NCI-H146 treated with DMSO at 0.1 percent for 48 hours (cell line): ENCODE measurements around the gene CLPTM1L.
"Not testable (repeated sequence)": the region's sequence is repeated elsewhere in the genome, so short reads cannot be mapped to it uniquely, and the experiment has no call there.

Experiments
- DNase-seq: peaks from one replicate; lab custom pipeline; 2025; ENCODE audit not compliant: unreplicated experiment; lab: John Stamatoyannopoulos, UW

The CLPTM1L gene

DNA sequence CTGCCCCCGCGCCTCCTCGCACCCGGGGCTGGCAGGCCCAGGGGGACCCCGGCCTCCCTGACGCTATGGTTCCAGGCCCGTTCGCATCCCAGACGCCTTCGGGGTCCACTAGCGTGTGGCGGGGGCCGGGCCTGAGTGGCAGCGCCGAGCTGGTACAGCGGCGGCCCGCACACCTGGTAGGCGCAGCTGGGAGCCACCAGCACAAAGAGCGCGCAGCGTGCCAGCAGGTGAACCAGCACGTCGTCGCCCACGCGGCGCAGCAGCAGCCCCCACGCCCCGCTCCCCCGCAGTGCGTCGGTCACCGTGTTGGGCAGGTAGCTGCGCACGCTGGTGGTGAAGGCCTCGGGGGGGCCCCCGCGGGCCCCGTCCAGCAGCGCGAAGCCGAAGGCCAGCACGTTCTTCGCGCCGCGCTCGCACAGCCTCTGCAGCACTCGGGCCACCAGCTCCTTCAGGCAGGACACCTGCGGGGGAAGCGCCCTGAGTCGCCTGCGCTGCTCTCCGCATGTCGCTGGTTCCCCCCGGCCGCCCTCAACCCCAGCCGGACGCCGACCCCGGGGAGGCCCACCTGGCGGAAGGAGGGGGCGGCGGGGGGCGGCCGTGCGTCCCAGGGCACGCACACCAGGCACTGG, 50.6 kb downstream of the CLPTM1L start:
- peak; percentile 50 for DNase-seq

GRCh38 chr5:1293416-1294205, 51.3 kb downstream of the CLPTM1L start:
- no peak for DNase-seq

GRCh38 chr5:1292846-1293415, 52.0 kb downstream of the CLPTM1L start:
- no peak for DNase-seq

GRCh38 chr5:1292139-1292538, 52.8 kb downstream of the CLPTM1L start:
- DNase-seq, result no peak

GRCh38 chr5:1291611-1292080, 53.3 kb downstream of the CLPTM1L start:
- no peak for DNase-seq

GRCh38 chr5:1290956-1291355, 53.9 kb downstream of the CLPTM1L start:
- DNase-seq, result not testable (repeated sequence)

GRCh38 chr5:1289559-1289958, 55.3 kb downstream of the CLPTM1L start:
- DNase-seq, result not testable (repeated sequence)

DNA sequence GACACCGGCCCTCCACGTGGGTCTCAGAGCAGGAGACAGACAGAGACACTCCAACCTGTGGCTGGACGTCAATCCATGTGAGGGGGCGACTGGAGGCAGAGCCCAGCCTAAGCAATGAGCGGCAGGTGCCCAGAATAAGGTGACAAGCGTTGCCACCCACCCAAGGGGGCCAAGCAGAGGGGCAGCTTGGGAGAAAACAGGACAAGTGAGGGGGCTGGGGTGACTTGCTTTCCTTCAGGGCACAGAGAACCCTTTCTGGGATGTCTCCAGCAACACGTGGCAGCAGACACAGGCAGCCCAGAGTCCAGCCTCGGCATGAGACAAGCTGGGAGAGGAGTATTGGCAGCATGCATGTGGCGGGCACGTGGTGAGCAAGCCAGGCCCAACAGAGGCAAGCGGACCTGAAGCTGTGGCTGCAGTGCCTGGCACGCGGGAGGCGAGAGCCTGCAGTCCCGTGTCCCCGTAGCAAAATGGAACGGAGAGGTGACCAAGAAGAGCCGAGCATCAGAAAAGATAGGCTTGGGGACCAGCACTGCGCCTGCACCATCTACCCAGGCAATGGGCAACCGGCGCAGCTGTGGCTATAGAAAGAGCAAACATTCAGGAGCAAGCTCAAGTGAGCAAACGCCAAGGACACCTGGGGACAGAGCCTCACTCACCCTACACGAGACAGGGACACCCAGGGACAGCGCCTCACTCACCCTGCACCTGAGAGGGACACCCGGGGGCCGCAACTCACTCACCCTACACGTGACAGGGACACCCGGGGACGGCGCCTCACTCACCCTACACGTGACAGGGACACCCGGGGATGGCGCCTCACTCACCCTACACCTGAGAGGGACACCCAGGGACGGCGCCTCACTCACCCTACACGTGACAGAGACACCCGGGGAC, 56.2 kb downstream of the CLPTM1L start:
- DNase-seq, result no peak

- no peak for DNase-seq
Observed at GRCh38 chr5:1285883-1286291, 59.0 kb downstream of the CLPTM1L start.

DNA sequence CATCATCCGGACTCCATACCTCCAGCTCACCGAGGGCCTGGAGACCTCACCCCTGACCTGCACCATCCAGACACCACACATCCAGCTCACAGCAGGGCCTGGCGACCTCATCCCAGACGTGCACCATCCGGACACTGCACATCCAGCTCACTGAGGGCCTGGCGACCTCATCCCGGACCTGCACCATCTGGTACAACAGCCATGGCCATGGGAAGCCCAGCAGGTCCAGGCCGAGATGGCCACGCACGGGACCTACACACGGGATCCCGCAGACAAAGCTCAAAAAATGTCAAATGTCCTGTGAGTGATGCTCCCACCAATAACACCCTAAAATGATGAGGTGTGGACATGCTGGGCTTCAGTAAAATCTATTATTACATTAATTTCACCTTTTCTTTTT, 59.8 kb downstream of the CLPTM1L start:
- no peak for DNase-seq

DNA sequence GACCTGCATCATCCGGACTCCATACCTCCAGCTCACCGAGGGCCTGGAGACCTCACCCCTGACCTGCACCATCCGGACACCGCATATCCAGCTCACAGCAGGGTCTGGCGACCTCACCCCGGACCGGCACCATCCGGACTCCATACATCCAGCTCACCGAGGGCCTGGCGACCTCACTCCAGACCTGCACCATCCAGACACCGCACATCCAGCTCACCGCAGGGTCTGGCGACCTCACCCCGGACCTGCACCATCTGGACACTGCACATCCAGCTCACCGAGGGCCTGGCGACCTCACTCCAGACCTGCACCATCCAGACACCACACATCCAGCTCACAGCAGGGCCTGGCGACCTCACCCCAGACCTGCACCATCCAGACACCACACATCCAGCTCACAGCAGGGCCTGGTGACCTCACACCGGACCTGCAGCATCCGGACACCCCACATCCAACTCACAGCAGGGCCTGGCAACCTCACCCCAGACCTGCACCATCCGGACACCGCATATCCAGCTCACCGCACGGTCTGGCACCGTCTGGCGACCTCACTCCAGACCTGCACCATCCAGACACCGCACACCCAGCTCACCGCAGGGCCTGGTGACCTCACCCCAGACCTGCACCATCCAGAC, 60.4 kb downstream of the CLPTM1L start:
- not testable (repeated sequence) for DNase-seq

GRCh38 chr5:1283729-1284041, 61.2 kb downstream of the CLPTM1L start:
- DNase-seq, result not testable (repeated sequence)

DNA sequence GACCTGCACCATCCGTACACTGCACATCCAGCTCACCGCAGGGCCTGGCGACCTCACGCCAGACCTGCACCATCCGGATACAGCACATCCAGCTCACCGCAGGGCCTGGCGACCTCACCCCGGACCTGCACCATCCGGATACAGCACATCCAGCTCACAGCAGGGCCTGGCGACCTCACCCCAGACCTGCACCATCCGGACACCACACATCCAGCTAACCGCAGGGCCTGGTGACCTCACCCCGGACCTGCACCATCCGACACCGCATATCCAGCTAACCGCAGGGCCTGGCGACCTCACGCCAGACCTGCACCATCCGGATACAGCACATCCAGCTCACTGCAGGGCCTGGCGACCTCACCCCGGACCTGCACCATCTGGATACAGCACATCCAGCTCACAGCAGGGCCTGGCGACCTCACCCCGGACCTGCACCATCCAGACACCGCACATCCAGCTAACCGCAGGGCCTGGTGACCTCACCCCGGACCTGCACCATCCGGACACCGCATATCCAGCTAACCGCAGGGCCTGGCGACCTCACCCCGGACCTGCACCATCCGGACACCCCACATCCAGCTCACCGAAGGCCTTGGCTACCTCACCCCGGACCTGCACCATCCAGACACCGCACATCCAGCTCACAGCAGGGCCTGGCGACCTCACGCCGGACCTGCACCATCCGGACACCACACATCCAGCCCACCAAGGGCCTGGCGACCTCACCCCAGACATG, 61.7 kb downstream of the CLPTM1L start:
- not testable (repeated sequence) for DNase-seq

DNA sequence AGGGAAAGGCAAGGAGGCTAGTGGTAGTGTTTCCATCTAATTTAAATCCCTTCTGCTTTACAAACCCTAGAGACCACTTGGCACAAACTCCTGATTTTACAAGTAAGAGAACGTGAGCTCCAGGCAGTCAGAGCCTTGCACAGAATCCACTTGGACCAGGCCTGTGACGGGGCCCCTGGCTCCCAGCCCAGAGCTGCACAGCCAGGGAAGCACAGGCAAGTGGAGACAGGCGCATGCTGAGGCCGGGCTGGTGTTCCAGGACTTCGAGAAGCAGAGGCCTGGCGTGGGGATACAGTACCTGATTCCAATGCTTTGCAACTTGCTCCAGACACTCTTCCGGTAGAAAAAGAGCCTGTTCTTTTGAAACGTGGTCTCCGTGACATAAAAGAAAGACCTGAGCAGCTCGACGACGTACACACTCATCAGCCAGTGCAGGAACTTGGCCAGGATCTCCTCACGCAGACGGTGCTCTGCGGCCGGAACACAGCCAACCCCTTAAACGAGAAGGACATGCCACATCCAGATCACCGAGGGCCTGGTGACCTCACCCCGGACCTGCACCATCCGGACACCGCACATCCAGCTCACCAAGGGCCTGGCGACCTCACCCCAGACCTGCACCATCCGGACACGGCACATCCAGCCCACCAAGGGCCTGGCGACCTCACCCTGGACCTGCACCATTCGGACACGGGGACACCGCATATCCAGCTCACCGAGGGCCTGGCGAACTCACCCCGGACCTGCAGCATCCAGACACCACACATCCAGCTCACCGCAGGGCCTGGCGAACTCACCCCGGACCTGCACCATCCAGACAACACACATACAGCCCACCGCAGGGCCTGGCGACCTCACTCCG, 62.5 kb downstream of the CLPTM1L start:
- no peak for DNase-seq

DNA sequence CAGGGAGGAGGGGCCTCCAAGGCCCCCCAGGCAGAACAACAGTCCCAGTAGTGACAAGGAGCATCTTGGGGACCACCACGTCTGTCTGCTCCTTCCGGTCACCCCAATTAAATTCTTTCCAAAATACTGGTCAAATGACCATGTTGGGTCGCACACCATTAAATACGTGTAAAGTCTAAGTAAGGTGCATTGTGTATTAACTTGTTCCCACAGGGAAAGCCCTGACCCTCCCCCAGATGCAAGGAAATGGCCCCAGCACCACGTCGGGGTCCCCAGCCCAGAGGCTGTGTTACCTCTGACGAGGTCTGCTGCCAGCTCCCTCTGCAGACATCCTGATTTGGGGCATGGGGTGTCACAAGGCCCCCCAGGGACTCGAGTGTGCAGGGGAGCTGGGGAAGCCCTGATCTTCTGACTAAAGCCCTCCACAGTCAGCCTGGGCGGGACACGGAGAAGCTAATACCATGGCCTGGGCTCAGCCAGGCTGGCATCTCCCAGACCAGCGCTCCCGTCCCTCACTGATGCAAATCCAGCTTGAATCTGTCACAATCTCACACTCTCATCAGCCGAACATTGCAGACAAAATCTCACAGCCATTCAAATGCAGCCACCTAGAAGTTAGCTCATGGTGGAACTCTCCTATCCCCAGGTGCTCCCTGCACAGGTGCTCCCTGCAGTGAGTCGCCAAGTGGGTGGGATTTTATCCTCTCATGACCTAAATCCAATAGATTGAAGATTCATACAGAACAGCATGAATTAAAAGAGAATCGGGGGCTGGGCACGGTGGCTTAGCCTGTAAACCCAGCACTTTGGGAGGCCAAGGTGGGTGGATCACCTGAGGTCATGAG, 63.6 kb downstream of the CLPTM1L start:
- DNase-seq, result no peak

DNA sequence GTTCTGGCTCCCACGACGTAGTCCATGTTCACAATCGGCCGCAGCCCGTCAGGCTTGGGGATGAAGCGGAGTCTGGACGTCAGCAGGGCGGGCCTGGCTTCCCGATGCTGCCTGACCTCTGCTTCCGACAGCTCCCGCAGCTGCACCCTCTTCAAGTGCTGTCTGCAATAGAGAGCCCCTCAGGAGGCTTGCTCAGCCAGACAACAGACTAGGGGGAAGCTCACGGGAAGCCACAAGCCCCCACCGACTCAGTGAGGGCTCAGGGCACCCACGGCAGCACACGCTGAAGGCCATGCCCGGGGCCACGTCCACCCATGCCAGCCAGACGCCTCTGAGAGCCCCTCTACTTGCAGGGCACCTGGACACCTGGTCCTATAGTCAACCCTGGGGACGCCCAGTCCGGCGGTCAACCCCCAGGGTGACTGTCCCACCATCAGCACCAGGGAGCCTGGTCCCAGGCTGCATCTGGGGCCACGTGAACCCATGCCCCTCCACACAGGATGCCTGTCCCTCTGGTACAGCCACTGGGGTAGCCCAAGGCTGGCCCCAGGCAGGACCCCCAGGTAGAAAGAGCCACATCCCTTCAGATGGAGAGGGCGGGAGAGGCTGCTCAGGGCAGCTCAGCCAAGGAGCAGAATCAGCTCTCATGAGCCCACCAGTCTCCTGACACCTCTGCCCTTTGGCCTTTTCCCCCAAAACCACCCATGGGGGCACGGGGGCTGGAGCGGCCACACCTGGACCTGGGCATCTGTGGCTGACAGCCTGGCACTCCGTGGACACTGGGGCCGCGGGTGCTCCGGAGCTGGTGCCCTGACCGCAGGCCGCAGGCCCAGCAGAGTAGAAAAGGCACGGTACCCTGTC, 64.5 kb downstream of the CLPTM1L start:
- DNase-seq, result no peak

GRCh38 chr5:1279443-1280151, 65.3 kb downstream of the CLPTM1L start:
- no peak for DNase-seq
